CD4-positive, alpha-beta T cell (primary cell): ENCODE results near the gene ACAP1. TPM values are rescaled to one million over a fixed set of nuclear protein-coding genes. Genes with fewer than 3 reads are reported as not detected.

Experiments
- ATAC-seq: fragments of 200-7000 bp; cut with Tn5 transposase; one replicate; pipeline ENCODE4 v1.10.0; 2022; ENCODE audit warnings: mild to moderate bottlenecking; ENCODE audit not compliant: poor library complexity
- CTCF ChIA-PET: fragments of 350-600 bp; sonication (Branson Sonifier 250); formaldehyde crosslinking; loops from one replicate; lab custom pipeline; 2021; ENCODE audit warnings: antibody characterized with exemption, inconsistent platforms; lab: Charles Lee
- POLR2A ChIA-PET: fragments of 350-600 bp; sonication (Branson Sonifier 250); formaldehyde crosslinking; loops from one replicate; lab custom pipeline; 2021; ENCODE audit warnings: antibody characterized with exemption, inconsistent platforms; lab: Charles Lee
- DNase-seq, 14 experiments: peaks; one replicate each; pipeline ENCODE4 v3.0.0-alpha.2; 2013 to 2020; ENCODE audit warnings: mixed read lengths in 2 of 14
- H3K27ac ChIP-seq, 2 donors: one replicate each; pipeline versions ENCODE4 v1.5.1 to v1.7.0; 2013; ENCODE audit warnings: low read length in 2 of 2, low read depth in 1 of 2, mild to moderate bottlenecking in 1 of 2
- H3K27me3 ChIP-seq, 2 experiments: 1 replicate in 1 of 2; 2 replicates in 1 of 2; pipeline versions ENCODE4 v1.6.1 to v1.7.0; 2013; ENCODE audit warnings: low read length in 2 of 2, control low read depth in 1 of 2, mild to moderate bottlenecking in 1 of 2, moderate library complexity in 1 of 2; ENCODE audit not compliant: insufficient read depth in 2 of 2, control insufficient read depth in 1 of 2
- H3K36me3 ChIP-seq: one replicate; pipeline ENCODE4 v1.6.1; 2013; ENCODE audit warnings: low read length, control low read depth; ENCODE audit not compliant: insufficient read depth
- H3K4me1 ChIP-seq: one replicate; pipeline ENCODE4 v1.6.1; 2013; ENCODE audit warnings: low read length, control low read depth; ENCODE audit not compliant: insufficient read depth
- H3K4me3 ChIP-seq: one replicate; pipeline ENCODE4 v1.5.1; 2013; ENCODE audit warnings: mild to moderate bottlenecking, low read length, moderate library complexity
- H3K9me3 ChIP-seq, 2 experiments: 1 replicate in 1 of 2; 2 replicates in 1 of 2; pipeline versions ENCODE4 v1.6.1 to v1.7.0; 2013; ENCODE audit warnings: low read length in 2 of 2, mild to moderate bottlenecking in 2 of 2, control low read depth in 1 of 2, moderate library complexity in 1 of 2; ENCODE audit not compliant: control insufficient read depth in 1 of 2, insufficient read depth in 1 of 2
- H3K27ac Mint-ChIP-seq: one replicate; pipeline ENCODE4 v1.8.0; 2020; ENCODE audit warnings: mixed read lengths
- H3K27me3 Mint-ChIP-seq: one replicate; pipeline ENCODE4 v1.8.0; 2021; ENCODE audit warnings: mixed read lengths
- H3K36me3 Mint-ChIP-seq: one replicate; pipeline ENCODE4 v1.8.0; 2021; ENCODE audit warnings: low read depth, mixed read lengths
- H3K4me1 Mint-ChIP-seq: one replicate; pipeline ENCODE4 v1.8.0; 2021; ENCODE audit warnings: low read depth, mixed read lengths
- H3K4me3 Mint-ChIP-seq: one replicate; pipeline ENCODE4 v1.8.0; 2020; ENCODE audit warnings: mild to moderate bottlenecking, mixed read lengths
- H3K9me3 Mint-ChIP-seq: one replicate; pipeline ENCODE4 v1.8.0; 2020; ENCODE audit warnings: mixed read lengths
- intact Hi-C, 2 experiments: fragments of 100-400 bp; cut with DNase I in 1 of 2; cut with micrococcal nuclease in 1 of 2; formaldehyde crosslinking; loops; one replicate each; pipeline versions ENCODE4 v1.15.1 to v1.9.0; 2023 to 2025; cut with DNase I, micrococcal nuclease
- total RNA-seq, 174 experiments: library from RNA in 2 of 174; stranded (reverse) in 2 of 174; gene quantifications; one replicate each; pipeline ENCODE4 v1.2.3 and lab custom pipeline; 2021 to 2026
- TF ChIP-seq, protein P1 (sequence below): fragments of 200-600 bp; IDR thresholded peaks from one replicate; pipeline ENCODE4 v1.8.0; 2022; ENCODE audit warnings: antibody characterized with exemption, mild to moderate bottlenecking

Gene ACAP1
- total RNA-seq, 2 experiments from 2014 or later: 565 to 575 TPM

DNA sequence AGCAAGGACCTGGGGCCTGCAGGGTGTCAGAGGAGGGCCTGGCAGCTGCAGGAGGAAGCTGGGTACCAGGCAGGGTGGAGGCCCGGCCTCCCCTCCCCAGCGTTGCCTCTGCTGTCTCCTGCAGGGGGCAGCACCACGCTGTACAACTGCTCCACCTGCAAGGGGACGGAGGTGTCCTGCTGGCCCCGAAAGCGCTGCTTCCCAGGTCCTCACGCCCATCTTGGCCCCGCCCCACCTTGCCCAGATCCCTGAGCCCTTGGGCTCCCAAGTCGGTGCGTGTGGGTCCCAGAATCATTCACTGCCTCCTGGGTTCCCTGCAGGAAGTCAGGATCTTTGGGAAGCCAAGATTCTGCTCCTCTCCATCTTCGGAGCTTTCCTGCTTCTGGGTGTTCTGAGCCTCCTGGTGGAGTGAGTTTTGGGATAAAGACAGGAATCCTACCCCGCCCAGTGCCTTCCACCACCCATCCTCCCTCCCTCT, 19.8 kb downstream of the ACAP1 start:
- Histone ChIP-seq H3K27ac (no peak overlapping the region), H3K9me3 (no peaks in the 10 kb centered on the region), H3K4me3 (no peak overlapping the region), H3K4me1 (peaks cover 35% of the 10 kb centered on the region), H3K36me3 (peaks cover 3% of the 10 kb centered on the region), H3K27me3 (no peaks in the 10 kb centered on the region)
- DNase-seq (peak; percentile 77 to 91 (median 84)), ATAC-seq (peak; percentile 70)
- peak overlapping the region; percentile 72 for H3K4me3 Mint-ChIP-seq
- no peak overlapping the region for H3K27ac Mint-ChIP-seq
- intact Hi-C loops: loop anchor here (1.0 to 10.0 kb wide), 7 partner anchors 49 to 233 kb away; partner anchors contain the start of genes SENP3 (in 2 of the 2), NLGN2 (in 1 of the 2) and TMEM256 (in 1 of the 2)
- no peaks in the 10 kb centered on the region for H3K27me3 Mint-ChIP-seq
- POLR2A ChIA-PET: interaction anchor here (0.9 to 2.7 kb wide), 12 partner anchors 20 to 330 kb away, joined by 3 to 15 read pairs (median 4); partner anchors contain the start of genes ACAP1, FGF11, POLR2A and TMEM102
- peaks cover 30% of the 10 kb centered on the region for H3K4me1 Mint-ChIP-seq
- H3K9me3 Mint-ChIP-seq: no peaks in the 10 kb centered on the region
- H3K36me3 Mint-ChIP-seq: peaks cover 4% of the 10 kb centered on the region
- TF ChIP-seq, protein P1, sequence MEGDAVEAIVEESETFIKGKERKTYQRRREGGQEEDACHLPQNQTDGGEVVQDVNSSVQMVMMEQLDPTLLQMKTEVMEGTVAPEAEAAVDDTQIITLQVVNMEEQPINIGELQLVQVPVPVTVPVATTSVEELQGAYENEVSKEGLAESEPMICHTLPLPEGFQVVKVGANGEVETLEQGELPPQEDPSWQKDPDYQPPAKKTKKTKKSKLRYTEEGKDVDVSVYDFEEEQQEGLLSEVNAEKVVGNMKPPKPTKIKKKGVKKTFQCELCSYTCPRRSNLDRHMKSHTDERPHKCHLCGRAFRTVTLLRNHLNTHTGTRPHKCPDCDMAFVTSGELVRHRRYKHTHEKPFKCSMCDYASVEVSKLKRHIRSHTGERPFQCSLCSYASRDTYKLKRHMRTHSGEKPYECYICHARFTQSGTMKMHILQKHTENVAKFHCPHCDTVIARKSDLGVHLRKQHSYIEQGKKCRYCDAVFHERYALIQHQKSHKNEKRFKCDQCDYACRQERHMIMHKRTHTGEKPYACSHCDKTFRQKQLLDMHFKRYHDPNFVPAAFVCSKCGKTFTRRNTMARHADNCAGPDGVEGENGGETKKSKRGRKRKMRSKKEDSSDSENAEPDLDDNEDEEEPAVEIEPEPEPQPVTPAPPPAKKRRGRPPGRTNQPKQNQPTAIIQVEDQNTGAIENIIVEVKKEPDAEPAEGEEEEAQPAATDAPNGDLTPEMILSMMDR: peak; percentile 81
- CTCF ChIA-PET: interaction anchor here (0.6 to 5.1 kb wide), 34 partner anchors 8 to 331 kb away, joined by 3 to 55 read pairs (median 4); partner anchors contain the start of genes ACAP1, FGF11, FXR2 and MPDU1

DNA sequence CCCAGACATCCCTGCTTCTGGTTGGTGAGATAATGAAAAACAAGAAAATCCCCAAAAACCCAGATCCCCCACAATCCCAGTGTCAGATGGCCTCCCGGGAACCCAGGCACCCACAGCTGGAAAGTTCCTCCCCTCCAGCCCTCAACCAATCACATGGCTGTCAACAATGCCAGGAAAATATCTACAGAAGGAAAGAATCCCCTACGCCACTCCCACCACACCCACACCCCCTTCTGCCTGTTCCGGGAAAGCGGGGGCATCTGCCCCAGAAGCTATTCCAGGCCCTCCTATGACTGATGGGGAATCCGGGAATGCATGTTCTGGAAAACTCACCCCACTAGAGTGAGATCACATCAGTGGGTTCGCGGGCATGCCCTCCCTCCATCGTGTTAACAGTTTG, 20.4 kb downstream of the ACAP1 start:
- Mint-ChIP-seq H3K4me1 (peaks cover 26% of the 10 kb centered on the region), H3K9me3 (no peaks in the 10 kb centered on the region), H3K27me3 (peaks cover under 1% of the 10 kb centered on the region), H3K27ac (no peak overlapping the region), H3K36me3 (no peaks in the 10 kb centered on the region), H3K4me3 (no peak overlapping the region)
- no peaks in the 10 kb centered on the region for H3K36me3 ChIP-seq
- TF ChIP-seq, protein P1: no peak
- no peak overlapping the region for H3K27ac ChIP-seq
- H3K9me3 ChIP-seq: no peaks in the 10 kb centered on the region
- no peaks in the 10 kb centered on the region for H3K27me3 ChIP-seq
- intact Hi-C loops: loop anchor here (1.0 to 10.0 kb wide), 7 partner anchors 48 to 233 kb away; partner anchors contain the start of genes SENP3 (in 2 of the 2), NLGN2 (in 1 of the 2) and TMEM256 (in 1 of the 2)
- H3K4me3 ChIP-seq: no peak overlapping the region
- ATAC-seq (no peak), DNase-seq (no peak)
- H3K4me1 ChIP-seq: peaks cover 32% of the 10 kb centered on the region
- ChIA-PET CTCF (interaction anchor here (1.2 to 5.1 kb wide), 14 partner anchors 9 to 331 kb away, joined by 3 to 55 read pairs (median 6); partner anchors contain the start of genes ACAP1, FGF11, FXR2 and NEURL4), POLR2A (interaction anchor here (0.9 to 2.7 kb wide), 7 partner anchors 27 to 330 kb away, joined by 4 to 15 read pairs (median 6); partner anchors contain the start of genes POLR2A and TMEM102)

DNA sequence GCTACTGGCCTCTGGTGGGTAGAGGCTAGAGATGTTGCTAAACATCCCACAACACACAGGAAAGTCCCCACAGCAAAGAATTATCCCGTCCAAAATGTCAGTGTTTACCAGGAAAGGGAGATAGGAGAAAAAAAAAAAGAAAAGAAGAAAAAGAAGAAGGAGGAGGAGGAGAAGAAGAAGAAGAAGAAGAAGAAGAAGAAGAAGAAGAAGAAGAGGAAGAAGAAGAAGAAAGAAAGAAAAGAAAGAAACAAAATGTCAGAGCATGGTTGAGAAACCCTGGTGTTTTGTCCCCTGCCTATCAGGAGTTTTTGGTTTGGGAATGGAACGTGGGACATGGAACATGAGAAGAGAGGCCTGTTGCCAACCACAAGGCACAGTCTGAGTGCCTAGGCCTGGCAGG, 21.1 kb downstream of the ACAP1 start:
- Histone ChIP-seq H3K36me3 (no peaks in the 10 kb centered on the region), H3K4me3 (no peak overlapping the region), H3K9me3 (no peaks in the 10 kb centered on the region), H3K27me3 (no peaks in the 10 kb centered on the region), H3K4me1 (peaks cover 28% of the 10 kb centered on the region), H3K27ac (no peak overlapping the region)
- ATAC-seq: no peak
- Mint-ChIP-seq H3K4me3 (no peak overlapping the region), H3K4me1 (peaks cover 25% of the 10 kb centered on the region), H3K36me3 (no peaks in the 10 kb centered on the region), H3K27ac (no peak overlapping the region), H3K9me3 (no peaks in the 10 kb centered on the region), H3K27me3 (peaks cover 3% of the 10 kb centered on the region)
- ChIA-PET POLR2A (interaction anchor here (1.9 to 2.2 kb wide), 2 partner anchors 79 to 127 kb away, joined by 10 to 15 read pairs; partner anchors contain the start of gene POLR2A), CTCF (interaction anchor here (5.1 kb wide), 1 partner anchor 79 kb away, joined by 55 read pairs; the partner anchor contains the start of gene TMEM102)
- intact Hi-C loops: loop anchor here (2.0 to 10.0 kb wide), 5 partner anchors 47 to 203 kb away; partner anchors contain the start of genes SENP3 (in 2 of the 2), NLGN2 (in 1 of the 2) and TMEM256 (in 1 of the 2)
- TF ChIP-seq, protein P1: no peak
- DNase-seq: no peak
